ENCODE data around the gene BBS12. TPM values are rescaled to one million over a fixed set of nuclear protein-coding genes. Genes with fewer than 3 reads are reported as not detected.

The BBS12 gene
- total RNA-seq, 1 donor = 1.3 TPM

DNA sequence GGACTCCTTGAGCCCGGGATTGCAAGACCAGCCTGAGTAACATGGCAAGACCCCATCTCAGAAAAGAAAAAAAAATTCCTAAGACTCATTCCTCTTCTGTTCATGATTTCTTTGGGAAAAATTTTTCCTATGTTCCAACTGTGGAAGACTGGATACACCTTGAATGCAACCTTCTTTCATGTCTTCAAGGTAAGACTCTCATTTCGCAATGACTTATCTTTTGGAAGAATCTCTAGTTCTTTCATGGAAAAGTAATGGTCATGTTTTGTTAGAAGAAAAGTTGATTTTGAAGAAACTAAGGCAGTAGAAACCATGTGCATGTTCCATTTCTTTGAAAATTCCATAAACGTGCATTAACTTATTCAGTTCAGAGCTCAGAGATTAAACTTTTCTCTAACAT lies 26.0 kb upstream of the BBS12 start:
- H3K4me1 ChIP-seq (ENCODE audit: insufficient read depth, low read length) = no peaks in the 10 kb centered on the region
- no peaks in the 10 kb centered on the region for H3K9me3 ChIP-seq (ENCODE audit: low read depth, low read length)
- H3K4me3 ChIP-seq (ENCODE audit: low read length) = no peak overlapping the region
- H3K27me3 ChIP-seq (ENCODE audit: insufficient read depth, low read length) = peaks cover 8% of the 10 kb centered on the region

DNA sequence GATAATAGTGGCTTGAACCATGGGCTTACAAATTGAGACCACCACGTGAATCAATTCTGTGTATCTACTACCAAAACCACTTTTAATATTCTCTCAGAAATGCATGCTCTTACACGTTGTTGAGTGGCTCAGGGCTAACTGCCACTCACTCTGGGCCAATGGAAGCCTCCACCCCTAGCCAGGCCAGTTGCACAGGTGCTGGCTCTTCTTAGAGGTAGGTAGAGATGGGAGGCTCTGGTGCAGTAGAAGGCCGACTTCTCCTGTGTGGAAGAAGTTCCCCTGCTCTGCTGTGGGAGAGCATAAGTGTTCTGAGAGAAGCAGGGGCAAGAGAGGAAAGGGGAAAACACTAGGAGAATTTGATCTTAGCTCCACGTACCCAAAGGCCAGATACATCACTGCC lies 25.0 kb upstream of the BBS12 start:
- H3K27me3 ChIP-seq (ENCODE audit: insufficient read depth, low read length) = peaks cover 5% of the 10 kb centered on the region
- no peak overlapping the region for H3K4me3 ChIP-seq (ENCODE audit: low read length)
- H3K9me3 ChIP-seq (ENCODE audit: low read depth, low read length) = no peaks in the 10 kb centered on the region
- H3K4me1 ChIP-seq (ENCODE audit: insufficient read depth, low read length) = no peaks in the 10 kb centered on the region

DNA sequence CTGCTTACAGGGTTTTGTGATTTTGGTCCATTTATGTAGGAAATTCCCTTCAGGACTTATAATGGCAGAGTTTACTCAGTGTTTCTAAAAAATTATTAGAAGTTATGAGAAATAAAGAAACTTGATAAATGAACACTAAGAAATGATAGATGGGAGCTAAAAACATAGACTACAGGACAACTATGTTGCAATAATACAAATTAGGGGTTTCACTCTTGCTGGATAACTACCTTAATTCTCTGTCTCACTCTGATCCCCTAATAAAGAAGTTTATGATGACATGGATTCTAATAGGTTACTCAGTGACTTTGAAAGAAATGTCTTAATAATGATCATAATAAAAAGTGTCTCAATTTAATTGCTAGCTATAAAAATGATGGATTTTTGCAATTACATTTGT lies 23.3 kb upstream of the BBS12 start:
- Histone ChIP-seq H3K9me3 (ENCODE audit: low read depth, low read length) (no peaks in the 10 kb centered on the region), H3K4me3 (ENCODE audit: low read length) (no peak overlapping the region), H3K27me3 (ENCODE audit: insufficient read depth, low read length) (peaks cover 5% of the 10 kb centered on the region), H3K4me1 (ENCODE audit: insufficient read depth, low read length) (no peaks in the 10 kb centered on the region)

DNA sequence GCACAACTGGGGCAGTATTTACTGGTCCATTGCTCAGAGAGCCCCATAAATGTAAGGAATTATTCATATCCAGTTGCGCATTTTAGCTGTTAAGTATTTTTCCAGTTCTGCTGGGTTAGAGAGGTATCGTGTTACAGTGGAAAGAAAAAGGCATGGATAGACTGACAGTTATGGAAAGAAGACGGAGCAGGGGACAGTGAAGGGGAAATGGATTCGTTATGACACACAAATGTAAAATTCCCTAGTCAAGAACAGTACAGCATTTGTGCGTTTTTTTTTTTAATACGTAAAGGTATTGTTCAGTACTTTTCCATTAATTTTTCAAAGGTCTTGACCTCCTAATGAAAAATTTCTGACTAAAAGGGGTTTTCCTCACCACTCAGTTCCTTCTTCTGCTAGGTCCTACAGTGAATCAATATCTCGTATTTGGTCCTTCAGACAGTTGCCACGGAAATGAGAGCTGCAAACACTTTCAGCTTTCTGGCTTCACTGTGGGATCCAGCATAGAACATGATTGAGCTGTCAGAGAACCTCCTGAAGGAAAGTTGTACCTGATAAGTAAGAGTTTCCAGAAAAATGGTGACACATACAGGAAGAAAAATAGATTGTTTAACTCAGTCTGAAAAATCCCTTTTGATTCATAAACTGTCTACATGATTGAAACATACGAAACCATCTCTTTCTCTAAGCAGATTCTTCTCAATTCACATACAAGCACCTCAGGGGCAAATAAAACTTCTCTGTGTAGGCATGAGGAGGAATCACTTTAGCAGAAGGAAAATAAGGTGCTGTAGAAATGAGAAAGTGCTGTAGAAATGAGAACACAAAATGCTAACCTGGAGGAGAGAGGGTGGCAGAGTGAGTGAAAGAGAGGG lies 21.8 kb upstream of the BBS12 start:
- H3K4me3 ChIP-seq (ENCODE audit: low read length) = no peak overlapping the region
- no peaks in the 10 kb centered on the region for H3K9me3 ChIP-seq (ENCODE audit: low read depth, low read length)
- H3K27me3 ChIP-seq (ENCODE audit: insufficient read depth, low read length) = peaks cover 5% of the 10 kb centered on the region
- H3K4me1 ChIP-seq (ENCODE audit: insufficient read depth, low read length) = no peaks in the 10 kb centered on the region

DNA sequence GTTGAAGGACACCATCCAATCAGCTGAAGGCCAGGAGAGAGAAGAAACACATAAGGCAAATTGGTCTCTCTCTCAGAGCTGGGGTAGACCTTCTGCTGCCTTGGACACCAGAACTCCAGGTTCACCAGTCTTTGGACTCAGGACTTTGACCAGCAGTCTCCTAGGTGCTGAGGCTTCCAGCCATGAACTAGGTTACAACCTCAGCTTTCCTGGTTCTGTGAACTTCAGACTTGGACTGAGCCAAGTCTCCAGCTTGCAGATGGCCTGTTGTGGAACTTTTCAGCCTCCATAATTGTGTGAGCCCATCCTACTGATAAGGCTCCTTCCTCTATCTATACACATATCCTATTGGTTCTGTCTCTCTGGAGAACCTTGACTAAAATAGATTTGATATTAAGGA lies 20.6 kb upstream of the BBS12 start:
- Histone ChIP-seq H3K9me3 (ENCODE audit: low read depth, low read length) (no peaks in the 10 kb centered on the region), H3K4me1 (ENCODE audit: insufficient read depth, low read length) (no peaks in the 10 kb centered on the region), H3K4me3 (ENCODE audit: low read length) (no peak overlapping the region), H3K27me3 (ENCODE audit: insufficient read depth, low read length) (peaks cover 5% of the 10 kb centered on the region)

DNA sequence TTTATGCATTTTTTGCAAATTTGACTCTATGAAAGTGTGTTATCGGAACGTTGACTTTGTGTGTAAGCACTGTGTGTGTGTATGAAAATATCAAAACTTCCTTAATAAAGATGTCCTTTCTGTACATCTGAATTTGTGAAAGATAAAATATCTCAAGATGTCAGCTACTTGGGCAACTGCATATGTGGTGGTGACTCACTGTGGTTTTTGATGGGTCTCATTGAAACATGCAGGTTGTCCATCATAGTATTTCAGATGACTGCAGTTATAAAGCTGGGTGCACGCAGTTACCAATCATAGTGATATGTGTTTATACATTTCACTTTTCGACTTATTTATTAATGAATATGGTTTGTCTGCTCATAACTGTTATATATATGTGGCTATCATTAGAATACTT lies 19.7 kb upstream of the BBS12 start:
- peaks cover 5% of the 10 kb centered on the region for H3K27me3 ChIP-seq (ENCODE audit: insufficient read depth, low read length)
- H3K4me1 ChIP-seq (ENCODE audit: insufficient read depth, low read length) = no peaks in the 10 kb centered on the region
- H3K4me3 ChIP-seq (ENCODE audit: low read length) = no peak overlapping the region
- H3K9me3 ChIP-seq (ENCODE audit: low read depth, low read length) = no peaks in the 10 kb centered on the region

DNA sequence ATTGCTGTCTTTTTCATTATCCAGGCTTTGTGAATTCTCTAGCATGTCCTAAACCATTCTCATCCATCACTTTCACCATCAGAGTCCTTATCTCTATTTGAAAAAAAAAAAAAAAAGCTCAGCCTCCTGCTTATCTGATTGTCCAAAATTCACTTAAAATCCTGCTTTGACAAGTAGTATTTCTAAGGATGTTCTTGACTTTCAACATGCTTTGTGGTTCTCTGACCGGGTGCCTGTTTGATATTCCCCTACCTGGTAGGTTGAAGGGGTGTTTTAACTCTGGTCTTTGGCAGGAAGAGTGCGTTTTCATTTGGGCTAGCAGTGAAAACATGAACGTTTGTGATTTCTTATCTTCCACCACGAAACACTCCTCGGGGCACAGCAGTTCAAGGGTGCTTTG lies 17.3 kb upstream of the BBS12 start:
- Histone ChIP-seq H3K4me1 (ENCODE audit: insufficient read depth, low read length) (no peaks in the 10 kb centered on the region), H3K27me3 (ENCODE audit: insufficient read depth, low read length) (peaks cover under 1% of the 10 kb centered on the region), H3K4me3 (ENCODE audit: low read length) (no peak overlapping the region), H3K9me3 (ENCODE audit: low read depth, low read length) (no peaks in the 10 kb centered on the region)

DNA sequence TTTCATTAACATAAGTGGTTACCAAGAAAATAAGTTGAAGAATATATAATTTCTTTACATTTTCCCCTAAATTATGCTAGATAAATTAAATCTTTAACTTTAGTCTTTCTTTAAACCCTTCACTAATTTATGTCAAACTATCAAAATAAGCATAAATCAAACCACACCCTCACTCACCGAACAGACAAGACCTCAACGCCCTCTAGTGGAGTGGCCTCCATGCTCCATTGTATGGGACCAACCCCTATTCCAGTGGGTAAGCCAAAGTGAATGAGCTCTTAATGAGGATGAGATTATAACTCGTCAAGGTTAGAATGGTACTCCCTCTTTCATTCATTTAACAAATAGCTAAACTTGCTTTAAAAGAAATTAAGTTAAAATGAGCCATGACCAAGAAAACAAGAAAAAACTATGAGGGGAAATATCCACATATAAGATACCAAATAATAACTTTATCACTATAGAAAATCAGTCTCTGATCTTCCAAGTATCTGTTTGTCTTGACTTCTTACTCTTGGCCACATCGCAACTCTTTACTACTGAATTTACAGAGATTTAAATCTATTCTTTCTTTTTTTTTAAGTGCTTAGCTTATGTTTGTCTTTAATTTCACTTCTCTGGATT lies 15.6 kb upstream of the BBS12 start:
- Histone ChIP-seq H3K4me3 (ENCODE audit: low read length) (no peak overlapping the region), H3K9me3 (ENCODE audit: low read depth, low read length) (no peaks in the 10 kb centered on the region), H3K4me1 (ENCODE audit: insufficient read depth, low read length) (no peaks in the 10 kb centered on the region), H3K27me3 (ENCODE audit: insufficient read depth, low read length) (no peaks in the 10 kb centered on the region)

DNA sequence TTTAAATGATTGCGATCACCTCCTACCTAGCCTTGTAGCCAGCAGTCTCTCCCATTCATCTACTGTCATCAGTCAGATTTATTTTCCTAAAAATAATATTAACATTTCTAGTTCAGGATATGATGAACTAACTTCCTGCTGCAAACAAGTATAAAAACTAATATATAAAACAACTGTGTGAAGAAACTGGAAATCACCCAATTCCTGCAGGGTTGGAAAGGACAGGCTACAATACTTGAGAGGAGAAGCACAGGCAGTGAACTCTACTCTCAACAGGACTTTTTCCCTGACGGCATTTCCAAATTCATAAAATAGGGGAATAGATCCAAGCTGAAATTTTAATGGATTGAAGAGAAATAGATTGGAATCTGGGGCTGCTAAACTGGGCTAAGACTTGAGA lies 14.2 kb upstream of the BBS12 start:
- Histone ChIP-seq H3K4me1 (ENCODE audit: insufficient read depth, low read length) (no peaks in the 10 kb centered on the region), H3K9me3 (ENCODE audit: low read depth, low read length) (no peaks in the 10 kb centered on the region), H3K4me3 (ENCODE audit: low read length) (no peak overlapping the region), H3K27me3 (ENCODE audit: insufficient read depth, low read length) (peaks cover 8% of the 10 kb centered on the region)

DNA sequence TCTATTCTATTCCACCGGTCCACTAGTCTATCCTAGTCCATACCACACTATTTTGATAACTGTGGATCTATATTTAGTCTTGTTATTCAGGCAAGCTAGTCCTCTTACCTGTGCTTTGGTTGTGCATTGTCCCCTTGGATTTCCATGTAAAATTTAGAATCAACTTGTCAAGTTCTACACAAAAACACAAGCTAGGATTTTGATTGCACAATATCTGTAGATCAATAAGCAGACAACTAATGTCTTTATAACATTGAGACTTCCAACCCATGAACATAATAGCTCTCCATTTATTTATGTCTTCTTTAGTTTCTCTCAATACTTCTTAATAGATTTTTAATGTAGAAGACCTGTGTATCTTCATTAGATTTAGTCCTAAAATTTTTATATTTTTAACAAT lies 10.2 kb upstream of the BBS12 start:
- H3K4me1 ChIP-seq (ENCODE audit: insufficient read depth, low read length) = no peaks in the 10 kb centered on the region
- H3K9me3 ChIP-seq (ENCODE audit: low read depth, low read length) = no peaks in the 10 kb centered on the region
- H3K27me3 ChIP-seq (ENCODE audit: insufficient read depth, low read length) = peaks cover 15% of the 10 kb centered on the region
- no peak overlapping the region for H3K4me3 ChIP-seq (ENCODE audit: low read length)

DNA sequence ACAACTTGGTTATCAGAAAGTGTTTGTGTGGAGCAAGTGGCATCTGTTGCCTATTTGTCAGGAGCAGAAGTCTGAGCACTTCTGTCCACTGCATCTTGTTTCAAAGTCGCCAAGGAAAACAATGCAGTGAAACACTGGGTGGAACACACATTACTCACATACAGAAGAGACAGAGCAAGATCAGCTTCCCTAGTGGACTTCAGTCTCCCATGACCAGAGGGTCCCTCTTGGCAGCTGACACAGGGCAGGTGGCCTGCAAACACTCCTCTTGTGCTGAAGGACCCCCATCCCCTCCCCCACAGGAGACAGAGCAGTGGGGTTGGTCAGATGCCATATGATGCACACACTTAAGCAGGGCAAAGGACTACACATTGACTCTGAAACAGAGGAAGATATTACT lies 3.6 kb upstream of the BBS12 start:
- no peaks in the 10 kb centered on the region for H3K9me3 ChIP-seq (ENCODE audit: low read depth, low read length)
- peaks cover 14% of the 10 kb centered on the region for H3K4me1 ChIP-seq (ENCODE audit: insufficient read depth, low read length)
- H3K27me3 ChIP-seq (ENCODE audit: insufficient read depth, low read length) = peaks cover 8% of the 10 kb centered on the region
- H3K4me3 ChIP-seq (ENCODE audit: low read length) = no peak overlapping the region

DNA sequence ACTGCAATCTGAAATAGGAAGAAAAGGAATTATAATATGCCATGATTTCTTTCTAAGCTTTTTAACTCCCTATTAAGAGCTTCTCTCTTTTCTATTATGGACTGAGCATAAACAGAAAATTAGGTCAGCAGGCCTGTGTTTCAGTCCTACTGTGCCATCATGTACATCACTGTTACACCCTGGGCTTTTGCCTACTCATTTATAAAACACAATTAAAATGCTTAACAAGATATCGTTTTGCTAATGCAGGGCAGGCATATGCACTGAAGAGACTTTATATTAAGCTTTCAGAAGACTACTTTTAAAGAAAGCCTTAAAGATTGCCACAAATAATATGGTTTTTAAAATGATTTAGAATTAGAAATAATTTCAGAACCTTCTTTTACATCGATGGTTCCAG lies 828 bp upstream of the BBS12 start:
- Histone ChIP-seq H3K4me1 (ENCODE audit: insufficient read depth, low read length) (peaks cover 14% of the 10 kb centered on the region), H3K9me3 (ENCODE audit: low read depth, low read length) (no peaks in the 10 kb centered on the region), H3K4me3 (ENCODE audit: low read length) (no peak overlapping the region), H3K27me3 (ENCODE audit: insufficient read depth, low read length) (no peaks in the 10 kb centered on the region)

DNA sequence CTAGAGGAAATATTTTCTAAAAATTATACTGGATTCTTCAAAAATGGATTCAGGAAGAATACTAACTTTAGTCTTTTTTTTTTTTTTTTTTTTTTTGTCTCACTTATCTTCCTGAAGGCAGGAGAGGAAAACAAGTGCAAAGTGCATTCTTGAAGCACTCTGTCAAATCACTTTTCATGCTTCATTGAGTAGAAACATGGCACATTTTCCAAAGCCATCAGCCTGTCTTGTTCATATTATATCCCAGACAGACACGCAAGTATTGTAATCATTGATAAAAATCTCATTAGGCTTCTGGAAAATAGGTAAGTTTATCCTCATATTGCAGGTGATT lies 1.2 kb downstream of the BBS12 start:
- Histone ChIP-seq H3K4me1 (ENCODE audit: insufficient read depth, low read length) (peaks cover 14% of the 10 kb centered on the region), H3K4me3 (ENCODE audit: low read length) (no peak overlapping the region), H3K27me3 (ENCODE audit: insufficient read depth, low read length) (no peaks in the 10 kb centered on the region), H3K9me3 (ENCODE audit: low read depth, low read length) (no peaks in the 10 kb centered on the region)

DNA sequence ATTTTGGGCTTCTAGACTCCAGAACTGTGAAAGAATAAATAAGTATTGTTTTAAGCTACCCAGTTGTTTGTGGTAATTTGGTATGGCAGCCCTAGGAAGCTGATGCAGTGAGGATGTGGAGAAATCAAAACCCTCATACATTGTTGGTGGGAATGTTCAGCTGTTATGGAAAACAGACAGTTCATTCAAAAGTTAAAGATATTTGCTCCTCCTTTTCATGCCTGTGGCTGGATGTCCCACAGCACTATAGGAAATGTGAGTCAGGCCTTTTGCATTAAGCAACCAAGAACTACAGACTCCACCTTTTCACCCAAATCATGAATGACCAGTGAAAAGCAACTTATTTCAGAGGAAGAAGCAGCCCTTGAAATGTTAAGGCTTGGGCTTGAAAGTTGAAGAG lies 6.7 kb downstream of the BBS12 start:
- H3K9me3 ChIP-seq (ENCODE audit: low read depth, low read length) = no peaks in the 10 kb centered on the region
- H3K4me1 ChIP-seq (ENCODE audit: insufficient read depth, low read length) = peaks cover 22% of the 10 kb centered on the region
- H3K27me3 ChIP-seq (ENCODE audit: insufficient read depth, low read length) = no peaks in the 10 kb centered on the region
- no peak overlapping the region for H3K4me3 ChIP-seq (ENCODE audit: low read length)

DNA sequence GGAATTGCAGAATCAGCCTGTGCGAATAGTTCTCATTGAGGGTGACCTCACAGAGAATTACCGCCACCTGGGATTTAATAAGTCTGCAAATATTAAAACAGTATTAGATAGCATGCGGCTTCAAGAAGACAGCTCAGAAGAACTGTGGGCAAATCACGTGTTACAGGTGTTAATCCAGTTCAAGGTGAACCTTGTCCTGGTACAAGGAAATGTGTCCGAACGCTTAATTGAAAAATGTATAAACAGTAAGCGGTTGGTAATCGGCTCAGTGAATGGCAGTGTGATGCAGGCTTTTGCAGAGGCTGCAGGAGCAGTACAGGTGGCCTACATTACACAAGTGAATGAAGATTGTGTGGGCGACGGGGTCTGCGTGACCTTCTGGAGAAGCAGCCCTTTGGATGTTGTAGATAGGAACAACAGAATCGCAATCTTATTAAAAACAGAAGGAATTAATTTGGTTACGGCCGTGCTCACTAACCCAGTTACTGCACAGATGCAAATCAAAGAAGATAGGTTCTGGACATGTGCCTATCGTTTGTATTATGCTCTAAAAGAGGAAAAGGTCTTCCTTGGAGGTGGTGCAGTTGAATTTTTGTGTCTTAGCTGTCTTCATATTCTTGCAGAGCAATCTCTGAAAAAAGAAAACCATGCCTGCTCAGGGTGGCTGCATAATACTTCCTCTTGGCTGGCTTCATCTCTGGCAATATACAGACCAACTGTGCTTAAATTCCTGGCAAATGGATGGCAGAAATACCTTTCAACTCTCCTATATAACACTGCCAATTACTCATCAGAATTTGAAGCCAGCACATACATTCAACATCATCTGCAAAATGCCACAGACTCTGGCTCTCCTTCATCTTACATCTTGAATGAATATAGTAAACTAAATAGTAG lies 10.7 kb downstream of the BBS12 start:
- Histone ChIP-seq H3K27me3 (ENCODE audit: insufficient read depth, low read length) (no peaks in the 10 kb centered on the region), H3K9me3 (ENCODE audit: low read depth, low read length) (no peaks in the 10 kb centered on the region), H3K4me1 (ENCODE audit: insufficient read depth, low read length) (peaks cover 35% of the 10 kb centered on the region), H3K4me3 (ENCODE audit: low read length) (no peak overlapping the region)

Data from mononuclear cell (primary cell).